Esophagus mucosa (tissue), 1 donor: ENCODE results near the gene FABP1. TPM values are rescaled to one million over a fixed set of nuclear protein-coding genes. Genes with fewer than 3 reads are reported as not detected.

ENCODE experiments used
- ATAC-seq: fragments of 200-7000 bp; cut with Tn5 transposase; one replicate; pipeline ENCODE4 v1.9.1; 2020
- total RNA-seq: library from RNA; stranded (reverse); gene quantifications from one replicate; pipeline ENCODE4 v1.2.4, GENCODE V29; 2023
- donor health status: DM: yes; HTN: yes; CAD: no.

Gene FABP1
- not detected for total RNA-seq

GRCh38 chr2:88127888-88128653 is at the start of gene FABP1:
TSS of gene FABP1 (minus strand) at chr2:88128062. CDS start at chr2:88128017, 45 bp downstream.
- ATAC-seq, result no peak

DNA sequence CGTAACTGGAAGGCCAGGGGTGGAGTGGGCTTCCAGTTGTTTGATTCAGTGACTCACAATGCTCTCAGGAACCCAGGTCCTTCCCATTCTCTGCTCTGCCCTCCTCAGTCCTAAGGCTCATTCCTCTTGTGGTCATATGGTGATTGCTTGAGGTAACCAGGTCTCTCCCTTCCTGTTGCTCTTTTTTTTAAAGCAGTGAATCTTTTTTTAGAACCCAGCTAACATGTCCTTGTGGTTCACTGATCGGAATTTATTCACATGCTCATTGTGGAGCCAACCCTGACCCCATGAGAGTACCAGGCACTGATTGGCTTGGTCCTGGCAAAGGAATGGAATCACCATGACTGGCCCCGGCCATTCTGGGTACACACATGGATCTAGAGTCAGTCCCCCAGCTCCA is 49.7 kb upstream of the FABP1 start:
- ATAC-seq, result peak; percentile 26

- ATAC-seq, result no peak
These were observed 48.6 kb upstream of the FABP1 start for GRCh38 chr2:88176352-88176984.

DNA sequence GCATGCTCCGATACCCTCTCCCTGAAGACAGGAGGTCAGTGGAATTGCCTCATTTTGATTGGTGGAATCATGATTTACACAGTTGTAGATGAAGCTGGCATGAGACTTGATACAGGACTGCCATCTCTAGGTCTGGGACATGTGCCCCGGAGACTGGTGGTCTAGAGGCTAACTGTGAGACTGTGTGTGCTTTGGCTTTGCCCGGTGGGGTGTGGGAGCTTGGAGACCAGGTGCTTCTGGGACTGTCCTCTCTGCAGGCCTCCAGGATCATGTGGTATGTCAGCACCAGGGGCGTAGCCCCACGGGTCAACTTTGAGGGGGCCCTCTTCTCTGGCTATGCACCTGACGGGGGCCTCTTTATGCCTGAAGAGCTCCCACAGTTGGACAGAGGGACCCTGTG is 45.0 kb upstream of the FABP1 start:
- no peak for ATAC-seq

- ATAC-seq, result no peak
These were observed 44.1 kb upstream of the FABP1 start for GRCh38 chr2:88171966-88172365.

- ATAC-seq, result peak; percentile 34
These were observed 42.6 kb upstream of the FABP1 start for GRCh38 chr2:88170472-88170892.

- no peak for ATAC-seq
These were observed 40.5 kb upstream of the FABP1 start for GRCh38 chr2:88168386-88168785.

DNA sequence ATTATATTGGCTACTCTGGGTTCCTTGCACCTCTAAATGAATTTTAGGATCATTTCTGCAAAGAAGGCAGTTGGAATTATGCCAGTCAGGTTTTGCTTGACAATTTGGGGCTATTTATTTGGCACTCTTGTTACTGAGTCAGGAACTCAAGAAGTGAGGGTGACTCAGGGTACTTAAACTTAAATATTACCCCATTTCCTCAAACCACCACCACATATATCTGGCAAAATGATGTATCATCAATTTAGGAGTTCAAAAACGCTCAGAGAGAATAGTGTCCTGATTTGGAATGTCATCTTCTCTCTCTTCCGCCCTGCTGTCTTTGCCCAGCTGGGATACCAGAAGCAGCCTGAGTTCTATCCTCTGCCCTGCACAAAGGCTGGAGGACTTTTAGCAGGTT is 39.9 kb upstream of the FABP1 start:
- no peak for ATAC-seq

DNA sequence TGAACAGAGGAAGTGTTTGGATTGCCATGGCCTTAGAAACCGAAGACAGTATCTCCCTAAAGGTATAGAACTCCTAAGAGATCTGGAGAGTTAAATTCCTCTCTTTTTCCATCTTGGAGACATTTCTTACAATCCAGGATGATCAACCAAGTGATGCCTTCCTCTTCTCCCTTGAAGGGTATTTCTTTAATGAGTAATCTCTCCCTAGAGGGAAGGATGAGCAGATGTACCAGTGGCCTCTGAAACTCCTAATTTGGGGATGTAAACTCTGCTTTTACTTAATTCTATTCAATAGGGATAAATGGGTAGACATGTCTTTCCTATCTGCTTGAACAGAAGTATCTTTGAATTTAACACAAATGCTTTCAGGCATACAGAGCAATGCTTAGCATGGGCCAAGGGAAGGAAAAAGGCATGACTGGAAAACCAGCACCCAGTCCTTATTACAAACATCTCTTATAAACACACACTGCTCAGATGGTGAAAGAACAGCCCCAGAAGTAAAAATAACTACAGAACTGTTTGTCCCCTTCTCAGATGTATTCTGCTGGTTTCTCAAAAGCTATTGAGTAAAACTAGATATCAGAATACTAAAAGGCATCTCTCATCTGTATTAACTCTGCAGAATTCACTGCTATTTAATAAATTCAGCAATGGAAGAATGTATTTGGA is 37.6 kb upstream of the FABP1 start:
- ATAC-seq, result no peak

GRCh38 chr2:88161446-88162244 is 33.8 kb upstream of the FABP1 start:
- peak; percentile 64 for ATAC-seq

- ATAC-seq, result no peak
These were observed 32.7 kb upstream of the FABP1 start for GRCh38 chr2:88160517-88160916.

GRCh38 chr2:88159955-88160415 is 32.1 kb upstream of the FABP1 start:
- peak; percentile 69 for ATAC-seq

DNA sequence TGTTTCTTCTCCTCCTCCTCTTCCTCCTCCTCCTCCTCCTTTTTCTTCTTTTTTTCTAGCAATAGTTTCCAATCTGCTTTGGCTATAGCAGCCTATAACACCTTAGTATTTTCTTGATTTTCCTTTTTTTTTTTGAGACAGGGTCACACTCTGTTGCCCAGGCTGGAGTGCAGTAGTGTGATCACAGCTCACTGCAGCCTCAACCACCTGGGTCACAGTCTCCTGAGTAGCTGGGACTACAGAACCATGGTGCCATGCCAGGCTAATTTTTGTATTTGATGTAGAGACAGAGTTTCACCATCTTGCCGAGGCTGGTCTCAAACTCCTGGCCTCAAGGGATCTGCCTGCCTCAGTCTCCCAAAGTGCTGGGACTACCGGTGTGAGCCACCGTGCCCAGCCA is 31.6 kb upstream of the FABP1 start:
- no peak for ATAC-seq

GRCh38 chr2:88148929-88149438 is 21.1 kb upstream of the FABP1 start:
- no peak for ATAC-seq

DNA sequence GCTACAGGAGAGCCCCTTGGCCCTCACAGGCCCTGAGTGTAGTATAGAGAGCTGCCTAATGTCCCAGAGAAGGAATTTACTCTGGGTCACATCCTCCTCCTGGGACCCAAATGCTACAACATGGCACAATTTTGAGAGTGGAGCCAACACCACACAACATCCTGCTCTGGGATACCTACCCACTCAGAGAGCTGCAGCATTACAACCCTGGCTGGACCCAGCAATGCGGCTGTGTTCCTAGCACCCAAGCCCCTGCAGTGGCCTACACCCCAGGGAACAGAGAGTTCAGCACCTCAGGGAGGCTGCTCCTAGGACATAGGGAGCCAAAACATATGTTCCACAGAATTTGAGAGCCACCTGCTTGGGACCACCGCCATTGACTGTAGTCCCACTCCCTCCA is 19.3 kb upstream of the FABP1 start:
- no peak for ATAC-seq

DNA sequence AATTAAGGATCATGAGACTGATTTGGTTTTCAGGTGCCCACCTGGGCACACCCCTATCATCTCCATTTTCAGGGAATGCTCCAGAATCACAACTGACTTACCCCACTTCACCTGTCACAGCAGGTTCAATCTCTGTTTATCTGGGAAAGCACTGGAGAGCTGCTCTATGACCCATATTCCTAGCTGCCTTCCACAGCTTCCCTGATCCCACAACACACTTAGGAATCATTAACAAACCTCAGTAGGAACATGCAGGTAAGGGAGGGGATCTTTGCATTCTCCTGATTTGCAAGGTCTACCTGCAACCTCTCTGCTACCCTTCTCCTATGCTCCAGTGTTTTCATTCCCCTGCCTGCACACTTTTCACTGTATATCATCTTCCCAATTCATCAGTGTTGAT is 18.7 kb upstream of the FABP1 start:
- ATAC-seq, result no peak

- ATAC-seq, result no peak
These were observed 17.1 kb upstream of the FABP1 start for GRCh38 chr2:88144914-88145497.

DNA sequence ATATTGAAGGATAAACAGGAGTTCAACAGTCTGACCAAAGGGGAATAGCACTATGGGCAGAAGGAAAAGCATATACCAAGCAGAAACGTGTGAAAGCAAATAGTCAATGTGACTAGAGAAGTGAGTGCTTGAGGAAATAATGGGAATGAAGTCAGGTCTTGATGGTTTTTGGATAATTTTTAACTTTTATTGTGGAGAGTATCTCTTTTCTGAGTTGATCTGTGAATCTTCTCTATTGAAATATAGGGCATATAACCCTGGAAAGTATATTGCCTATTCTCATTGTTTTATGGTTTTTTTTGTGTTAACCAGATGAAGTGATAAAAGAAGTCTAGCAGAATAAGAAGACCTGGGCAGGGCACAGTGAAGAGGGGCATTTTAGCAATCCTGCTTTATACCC is 16.4 kb upstream of the FABP1 start:
- no peak for ATAC-seq

- ATAC-seq, result no peak
These were observed 14.1 kb upstream of the FABP1 start for GRCh38 chr2:88141952-88142351.

GRCh38 chr2:88139804-88140203 is 11.9 kb upstream of the FABP1 start:
- no peak for ATAC-seq

DNA sequence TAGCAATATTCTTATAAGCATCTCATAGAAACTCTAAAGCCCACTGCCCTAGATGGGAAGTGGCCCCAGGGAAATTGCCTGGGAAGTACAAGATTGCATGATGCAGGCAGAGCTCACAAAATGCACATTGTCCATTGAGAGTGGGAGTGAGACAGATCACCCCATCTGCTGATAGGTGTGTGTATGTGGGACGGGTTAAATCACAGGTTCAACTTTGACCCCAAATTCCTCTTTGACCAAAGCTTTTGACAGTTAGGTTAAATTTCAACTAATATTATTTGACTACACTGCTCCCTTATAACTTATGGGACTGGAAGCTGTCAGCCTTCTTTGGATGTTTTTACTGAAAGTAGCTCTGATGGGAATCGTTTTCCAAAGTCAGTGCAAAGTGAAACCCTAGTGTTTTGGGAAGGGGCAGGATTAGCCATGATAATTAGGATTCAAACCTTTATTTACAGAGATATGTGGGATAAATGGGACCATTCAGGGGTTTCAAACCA is 11.4 kb upstream of the FABP1 start:
- no peak for ATAC-seq

DNA sequence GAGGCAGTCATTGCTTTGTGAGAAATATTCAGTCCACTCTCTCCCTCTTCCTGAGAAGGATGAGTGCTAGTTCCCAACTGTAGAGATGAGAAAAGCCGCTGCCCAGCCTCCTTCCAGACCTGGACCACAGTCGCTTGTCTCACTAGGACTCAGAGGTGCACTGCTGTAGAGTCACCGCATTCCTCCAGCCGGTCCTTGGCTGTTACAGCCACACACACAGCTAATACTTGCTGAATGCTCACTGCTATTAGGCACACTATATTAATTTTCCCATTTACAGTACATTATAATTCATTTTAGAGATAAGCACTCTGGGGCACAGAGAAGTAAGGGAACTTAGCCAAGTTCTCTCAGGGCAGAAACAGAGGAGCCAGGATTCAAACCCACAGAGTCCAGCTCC is 10.0 kb upstream of the FABP1 start:
- no peak for ATAC-seq
